ENCODE data around the gene AGR2. TPM values are rescaled to one million over a fixed set of nuclear protein-coding genes. Genes with fewer than 3 reads are reported as not detected.

The AGR2 gene
- polyA plus RNA-seq, 12 donors, result 3.3 to 330 (median 9.0) TPM; not detected in 1

- DNase-seq, result no peak
These were observed 12.0 kb upstream of the AGR2 start for GRCh38 chr7:16816824-16817223.

GRCh38 chr7:16815001-16815400 is 10.2 kb upstream of the AGR2 start:
- no peak for DNase-seq

- DNase-seq, result no peak
These were observed 8.4 kb upstream of the AGR2 start for GRCh38 chr7:16813232-16813616.

- DNase-seq, result no peak
These were observed 7.9 kb upstream of the AGR2 start for GRCh38 chr7:16812542-16813231.

GRCh38 chr7:16811551-16811950 is 6.8 kb upstream of the AGR2 start:
- no peak for DNase-seq

- no peak for DNase-seq
These were observed 5.8 kb upstream of the AGR2 start for GRCh38 chr7:16810573-16810972.

- DNase-seq, result no peak
These were observed 5.3 kb upstream of the AGR2 start for GRCh38 chr7:16810112-16810511.

- DNase-seq, result no peak
These were observed 642 bp upstream of the AGR2 start for GRCh38 chr7:16805441-16805840.

GRCh38 chr7:16803881-16804673 is 722 bp downstream of the AGR2 start:
- DNase-seq, result no peak

GRCh38 chr7:16803125-16803524 is 1.7 kb downstream of the AGR2 start:
- no peak for DNase-seq

GRCh38 chr7:16801579-16801978 is 3.2 kb downstream of the AGR2 start:
- no peak for DNase-seq

GRCh38 chr7:16801111-16801542 is 3.7 kb downstream of the AGR2 start:
- no peak for DNase-seq

GRCh38 chr7:16795624-16796023 is 9.2 kb downstream of the AGR2 start:
- no peak for DNase-seq

GRCh38 chr7:16794986-16795385 is 9.8 kb downstream of the AGR2 start:
- no peak for DNase-seq

- DNase-seq, result no peak
These were observed 12.7 kb downstream of the AGR2 start for GRCh38 chr7:16791905-16792698.

GRCh38 chr7:16791071-16791470 is 13.7 kb downstream of the AGR2 start:
- no peak for DNase-seq

- no peak for DNase-seq
These were observed 17.7 kb downstream of the AGR2 start for GRCh38 chr7:16787127-16787526.

- no peak for DNase-seq
These were observed 18.5 kb downstream of the AGR2 start for GRCh38 chr7:16786257-16786656.

GRCh38 chr7:16785846-16786245 is 19.0 kb downstream of the AGR2 start:
- DNase-seq, result no peak

GRCh38 chr7:16785321-16785720 is 19.5 kb downstream of the AGR2 start:
- no peak for DNase-seq

- no peak for DNase-seq
These were observed 24.2 kb downstream of the AGR2 start for GRCh38 chr7:16780596-16780995.

- no peak for DNase-seq
These were observed 25.7 kb downstream of the AGR2 start for GRCh38 chr7:16779051-16779450.

- no peak for DNase-seq
These were observed 26.3 kb downstream of the AGR2 start for GRCh38 chr7:16778476-16778875.

Data from muscle of arm (tissue), 12 donors.